ENCODE data around the gene MCM5.
"Not testable (repeated sequence)": the region's sequence is repeated elsewhere in the genome, so short reads cannot be mapped to it uniquely, and the experiment has no call there.

The MCM5 gene

GRCh38 chr22:35452351-35452781 lies 52.4 kb downstream of the MCM5 start:
- no peak for DNase-seq (ENCODE audit: low read depth, low spot score)

- DNase-seq (ENCODE audit: low read depth, low spot score) = no peak
Observed at GRCh38 chr22:35452810-35453743, 53.1 kb downstream of the MCM5 start.

GRCh38 chr22:35454416-35455054 lies 54.6 kb downstream of the MCM5 start:
- DNase-seq (ENCODE audit: low read depth, low spot score) = no peak

- DNase-seq (ENCODE audit: low read depth, low spot score) = no peak
Observed at GRCh38 chr22:35455529-35455928, 55.6 kb downstream of the MCM5 start.

- DNase-seq (ENCODE audit: low read depth, low spot score) = no peak
Observed at GRCh38 chr22:35456757-35457156, 56.8 kb downstream of the MCM5 start.

- no peak for DNase-seq (ENCODE audit: low read depth, low spot score)
Observed at GRCh38 chr22:35457729-35458546, 58.0 kb downstream of the MCM5 start.

- DNase-seq (ENCODE audit: low read depth, low spot score) = no peak
Observed at GRCh38 chr22:35458547-35459422, 58.8 kb downstream of the MCM5 start.

- DNase-seq (ENCODE audit: low read depth, low spot score) = no peak
Observed at GRCh38 chr22:35459423-35459894, 59.5 kb downstream of the MCM5 start.

GRCh38 chr22:35459976-35460375 lies 60.0 kb downstream of the MCM5 start:
- DNase-seq (ENCODE audit: low read depth, low spot score) = not testable (repeated sequence)

- DNase-seq (ENCODE audit: low read depth, low spot score) = no peak
Observed at GRCh38 chr22:35460688-35461087, 60.7 kb downstream of the MCM5 start.

- DNase-seq (ENCODE audit: low read depth, low spot score) = no peak
Observed at GRCh38 chr22:35462498-35463230, 62.7 kb downstream of the MCM5 start.

- no peak for DNase-seq (ENCODE audit: low read depth, low spot score)
Observed at GRCh38 chr22:35463231-35463933, 63.4 kb downstream of the MCM5 start.

GRCh38 chr22:35464399-35464798 lies 64.5 kb downstream of the MCM5 start:
- no peak for DNase-seq (ENCODE audit: low read depth, low spot score)

GRCh38 chr22:35465109-35465701 lies 65.3 kb downstream of the MCM5 start:
- no peak for DNase-seq (ENCODE audit: low read depth, low spot score)

- DNase-seq (ENCODE audit: low read depth, low spot score) = no peak
Observed at GRCh38 chr22:35467681-35468434, 67.9 kb downstream of the MCM5 start.

GRCh38 chr22:35470903-35471321 lies 71.0 kb downstream of the MCM5 start:
- no peak for DNase-seq (ENCODE audit: low read depth, low spot score)

- DNase-seq (ENCODE audit: low read depth, low spot score) = not testable (repeated sequence)
Observed at GRCh38 chr22:35471566-35471965, 71.6 kb downstream of the MCM5 start.

GRCh38 chr22:35472488-35472887 lies 72.5 kb downstream of the MCM5 start:
- DNase-seq (ENCODE audit: low read depth, low spot score) = no peak

Measured in activated naive CD8-positive, alpha-beta T cell treated with anti-CD3 and anti-CD28 coated beads, Interleukin-2, amount 50 U/mL, for 16 hours (primary cell).